SH-SY5Y (cell line): ENCODE results near the gene HMGN5.

Experiments used
- GATA2 ChIP-seq: IDR thresholded peaks from 2 replicates; pipeline ENCODE4 v1.6.1; 2011; ENCODE audit warnings: mild to moderate bottlenecking, low read depth, low read length
- GATA3 ChIP-seq: IDR thresholded peaks from 2 replicates; pipeline ENCODE4 v1.6.1; 2011; ENCODE audit warnings: low read depth, mild to moderate bottlenecking, low read length, moderate library complexity

DNA sequence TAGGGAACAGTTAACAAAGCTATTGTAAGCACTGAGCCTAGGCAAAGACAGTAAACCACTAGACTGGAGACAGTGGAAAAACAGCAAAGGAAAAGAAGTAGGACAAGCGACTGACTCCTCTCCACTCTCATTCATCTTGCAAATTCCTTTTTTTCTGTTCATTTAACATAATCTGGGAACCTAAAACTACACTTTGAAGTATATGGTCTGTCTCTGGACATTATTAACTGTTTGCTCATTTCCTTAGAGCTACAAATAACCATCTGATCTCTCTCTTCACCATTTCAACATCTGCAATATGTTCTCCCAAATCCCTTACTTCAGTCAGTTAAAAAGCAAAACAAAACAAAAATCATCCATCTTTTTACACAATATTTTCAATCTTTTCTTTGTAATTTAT, 642 bp downstream of the HMGN5 start:
- TF ChIP-seq GATA3 (no peak), GATA2 (no peak)
